Endodermal cell (in vitro differentiated cells): ENCODE data around the gene KIF18B. TPM values are rescaled to one million over a fixed set of nuclear protein-coding genes. Genes with fewer than 3 reads are reported as not detected.
A peak's percentile ranks its signal among the peaks of the same experiment; 100 is the strongest.

Source experiments
- DNase-seq: peaks from one replicate; pipeline ENCODE4 v3.0.0-alpha.2; 2017
- H3K27ac ChIP-seq: 2 replicates; pipeline ENCODE4 v1.5.1; 2013; ENCODE audit warnings: mild to moderate bottlenecking, low read depth, low read length, moderate library complexity
- H3K27me3 ChIP-seq: 2 replicates; pipeline ENCODE4 v1.6.1; 2013; ENCODE audit warnings: mild to moderate bottlenecking, low read length, moderate library complexity; ENCODE audit not compliant: insufficient read depth, control insufficient read depth, poor library complexity, severe bottlenecking
- H3K36me3 ChIP-seq: 2 replicates; pipeline ENCODE4 v1.7.0; 2013; ENCODE audit warnings: mild to moderate bottlenecking, low read length, moderate library complexity; ENCODE audit not compliant: control insufficient read depth, insufficient read depth
- H3K4me1 ChIP-seq: one replicate; pipeline ENCODE4 v1.7.0; 2013; ENCODE audit warnings: low read length; ENCODE audit not compliant: control insufficient read depth, insufficient read depth
- H3K4me3 ChIP-seq: 2 replicates; pipeline ENCODE4 v1.5.1; 2013; ENCODE audit warnings: mild to moderate bottlenecking, low read length, moderate library complexity
- H3K9ac ChIP-seq: 2 replicates; pipeline ENCODE4 v1.6.1; 2013; ENCODE audit warnings: mild to moderate bottlenecking, low read length, moderate library complexity; ENCODE audit not compliant: poor library complexity, severe bottlenecking; ENCODE audit errors: extremely low read depth
- H3K9me3 ChIP-seq: 2 replicates; pipeline ENCODE4 v1.6.1; 2013; ENCODE audit warnings: mild to moderate bottlenecking, low read length, moderate library complexity; ENCODE audit not compliant: control insufficient read depth
- H3K27ac Mint-ChIP-seq: 2 replicates; pipeline ENCODE4 v1.8.0; 2020; ENCODE audit warnings: mixed read lengths
- H3K27me3 Mint-ChIP-seq: 2 replicates; pipeline ENCODE4 v1.8.0; 2021; ENCODE audit warnings: mild to moderate bottlenecking, mixed read lengths; ENCODE audit not compliant: insufficient read depth
- H3K36me3 Mint-ChIP-seq: 2 replicates; pipeline ENCODE4 v1.8.0; 2020; ENCODE audit warnings: low read depth, mixed read lengths
- H3K4me1 Mint-ChIP-seq: 2 replicates; pipeline ENCODE4 v1.8.0; 2020; ENCODE audit warnings: mixed read lengths
- H3K4me3 Mint-ChIP-seq: 2 replicates; pipeline ENCODE4 v1.8.0; 2020; ENCODE audit warnings: mild to moderate bottlenecking, moderate library complexity, mixed read lengths
- H3K9me3 Mint-ChIP-seq: 2 replicates; pipeline ENCODE4 v1.8.0; 2020; ENCODE audit warnings: mild to moderate bottlenecking, mixed read lengths
- WGBS, 2 experiments: methylation state at CpG; one replicate each; pipeline versions ENCODE4 v1.1.5 to v1.1.7; 2013; ENCODE audit warnings: missing lambda C conversion rate in 2 of 2, mixed read lengths in 1 of 2; ENCODE audit not compliant: insufficient coverage in 1 of 2, insufficient read length in 1 of 2; 5-methylcytosine and 5-hydroxymethylcytosine counted together
- total RNA-seq, 2 donors: library from RNA; stranded (reverse); fragmentation: NEBNext Ultra II Directional in 1 of 2; extraction: Animal tissue kit (Norgen Biotek cat#: 25700) in 1 of 2; gene quantifications; 2 replicates in 1 of 2; 3 replicates in 1 of 2; pipeline ENCODE4 v1.2.1, GENCODE V29; 2021
- TF ChIP-seq, protein P1 (sequence below): fragments of 200-600 bp; sonication (generic); conservative IDR thresholded peaks from 2 replicates; pipeline ENCODE4 v1.5.0; 2021; ENCODE audit warnings: antibody characterized with exemption, mild to moderate bottlenecking

The KIF18B gene
- total RNA-seq, 2 donors from 2014 or later = 43.5 to 64.7 TPM

DNA sequence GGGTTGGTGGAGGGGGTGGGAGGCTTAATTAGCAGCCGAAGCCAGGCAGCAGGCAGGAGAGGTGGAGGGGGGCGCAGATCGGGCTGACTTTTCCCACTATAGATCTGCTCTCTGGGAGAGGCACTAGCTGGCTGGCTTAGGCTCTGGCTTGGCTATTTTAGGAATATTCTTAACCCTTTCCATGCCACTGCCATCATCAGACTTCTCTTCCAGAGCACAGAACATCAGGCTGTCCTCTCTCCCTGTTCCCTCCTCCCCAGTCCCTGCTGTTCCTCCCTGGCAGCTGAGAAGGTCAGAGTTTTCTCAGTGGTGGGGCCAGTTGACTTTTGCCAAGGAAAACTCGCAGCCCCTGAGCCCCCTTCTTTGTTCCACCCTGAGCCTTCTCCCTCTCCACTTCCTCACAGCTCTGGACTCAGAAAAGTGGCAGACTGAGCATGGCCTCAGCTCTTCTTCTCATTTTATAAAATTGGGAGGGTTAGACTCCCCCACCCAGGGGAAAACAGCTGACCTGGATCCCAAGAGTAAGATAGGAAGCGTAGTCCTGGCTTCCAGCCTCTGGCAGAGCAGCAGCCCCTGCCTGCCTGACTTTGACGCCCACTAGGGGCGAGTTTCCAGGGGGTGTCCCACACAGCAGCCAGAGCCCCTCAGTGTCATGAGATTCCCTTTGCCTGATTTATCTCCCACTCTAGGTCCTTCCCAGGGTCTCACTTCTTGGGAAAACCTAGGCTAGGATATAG is 30.4 kb upstream of the KIF18B start:
- Mint-ChIP-seq H3K4me3 (no peak overlapping the region), H3K27me3 (peaks cover 24% of the 10 kb centered on the region), H3K27ac (no peak overlapping the region), H3K9me3 (no peaks in the 10 kb centered on the region), H3K4me1 (no peaks in the 10 kb centered on the region), H3K36me3 (no peaks in the 10 kb centered on the region)
- Histone ChIP-seq H3K27me3 (no peaks in the 10 kb centered on the region), H3K9ac (no peak overlapping the region), H3K36me3 (no peaks in the 10 kb centered on the region), H3K4me1 (peaks cover 3% of the 10 kb centered on the region), H3K9me3 (no peaks in the 10 kb centered on the region), H3K4me3 (no peak overlapping the region), H3K27ac (no peak overlapping the region)
- WGBS, 2 experiments = 63 to 76% methylated on average over 6 to 7 of the region's 7 CpGs
- DNase-seq = no peak
- TF ChIP-seq, protein P1, sequence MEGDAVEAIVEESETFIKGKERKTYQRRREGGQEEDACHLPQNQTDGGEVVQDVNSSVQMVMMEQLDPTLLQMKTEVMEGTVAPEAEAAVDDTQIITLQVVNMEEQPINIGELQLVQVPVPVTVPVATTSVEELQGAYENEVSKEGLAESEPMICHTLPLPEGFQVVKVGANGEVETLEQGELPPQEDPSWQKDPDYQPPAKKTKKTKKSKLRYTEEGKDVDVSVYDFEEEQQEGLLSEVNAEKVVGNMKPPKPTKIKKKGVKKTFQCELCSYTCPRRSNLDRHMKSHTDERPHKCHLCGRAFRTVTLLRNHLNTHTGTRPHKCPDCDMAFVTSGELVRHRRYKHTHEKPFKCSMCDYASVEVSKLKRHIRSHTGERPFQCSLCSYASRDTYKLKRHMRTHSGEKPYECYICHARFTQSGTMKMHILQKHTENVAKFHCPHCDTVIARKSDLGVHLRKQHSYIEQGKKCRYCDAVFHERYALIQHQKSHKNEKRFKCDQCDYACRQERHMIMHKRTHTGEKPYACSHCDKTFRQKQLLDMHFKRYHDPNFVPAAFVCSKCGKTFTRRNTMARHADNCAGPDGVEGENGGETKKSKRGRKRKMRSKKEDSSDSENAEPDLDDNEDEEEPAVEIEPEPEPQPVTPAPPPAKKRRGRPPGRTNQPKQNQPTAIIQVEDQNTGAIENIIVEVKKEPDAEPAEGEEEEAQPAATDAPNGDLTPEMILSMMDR = peak; percentile 22

- 88 to 92% methylated on average over 3 of the region's 3 CpGs for WGBS, 2 experiments
- Histone ChIP-seq H3K27me3 (no peaks in the 10 kb centered on the region), H3K9me3 (no peaks in the 10 kb centered on the region), H3K4me1 (peaks cover 3% of the 10 kb centered on the region), H3K4me3 (no peak overlapping the region), H3K36me3 (no peaks in the 10 kb centered on the region), H3K9ac (no peak overlapping the region), H3K27ac (no peak overlapping the region)
- peaks cover 3% of the 10 kb centered on the region for H3K4me1 Mint-ChIP-seq
- DNase-seq = no peak
- H3K9me3 Mint-ChIP-seq = no peaks in the 10 kb centered on the region
- H3K27ac Mint-ChIP-seq = no peak overlapping the region
- H3K4me3 Mint-ChIP-seq = no peak overlapping the region
- peaks cover 28% of the 10 kb centered on the region for H3K27me3 Mint-ChIP-seq
- H3K36me3 Mint-ChIP-seq = no peaks in the 10 kb centered on the region
- TF ChIP-seq, protein P1 = peak; percentile 40
Measured at GRCh38 chr17:44977065-44977464, 29.5 kb upstream of the KIF18B start.

DNA sequence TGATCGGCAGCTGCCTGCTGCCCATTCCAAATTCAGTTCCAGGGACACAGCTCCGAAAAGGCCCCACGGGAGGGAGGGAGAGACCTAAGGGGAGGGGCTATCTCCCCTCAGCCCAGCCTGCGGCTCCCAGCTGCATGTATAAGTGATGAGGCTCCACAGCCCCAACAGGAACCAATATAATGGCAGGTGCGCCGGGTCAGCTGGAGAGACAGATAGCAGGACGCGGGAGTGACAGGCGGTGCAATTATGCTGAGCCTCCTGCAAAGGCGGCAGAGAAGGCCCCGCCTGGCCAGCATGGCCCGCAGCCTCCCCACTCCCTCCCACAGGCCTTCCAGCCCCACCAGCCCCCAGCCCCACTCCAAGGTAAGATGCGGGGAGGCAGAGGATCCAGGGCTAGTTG is 28.6 kb upstream of the KIF18B start:
- Mint-ChIP-seq H3K36me3 (no peaks in the 10 kb centered on the region), H3K27me3 (peaks cover 32% of the 10 kb centered on the region), H3K27ac (no peak overlapping the region), H3K4me3 (no peak overlapping the region), H3K4me1 (peaks cover 9% of the 10 kb centered on the region), H3K9me3 (no peaks in the 10 kb centered on the region)
- TF ChIP-seq, protein P1 = no peak
- 75 to 84% methylated on average over 6 to 13 of the region's 13 CpGs for WGBS, 2 experiments
- peak; percentile 64 for DNase-seq
- Histone ChIP-seq H3K27ac (no peak overlapping the region), H3K4me1 (peaks cover 3% of the 10 kb centered on the region), H3K9me3 (no peaks in the 10 kb centered on the region), H3K9ac (no peak overlapping the region), H3K27me3 (peaks cover 3% of the 10 kb centered on the region), H3K4me3 (no peak overlapping the region), H3K36me3 (no peaks in the 10 kb centered on the region)
